Right ventricle myocardium inferior (tissue), 1 donor: Measurements from ENCODE around the gene PDE4D. TPM values are rescaled to one million over a fixed set of nuclear protein-coding genes. Genes with fewer than 3 reads are reported as not detected.

Experiments
- ATAC-seq: fragments of 200-7000 bp; cut with Tn5 transposase; one replicate; pipeline ENCODE4 v1.9.1; 2020; ENCODE audit warnings: mild to moderate bottlenecking, moderate library complexity
- DNase-seq: peaks from one replicate; pipeline ENCODE4 v3.0.0; 2021; ENCODE audit errors: missing footprints
- intact Hi-C: fragments of 100-400 bp; cut with DNase I; formaldehyde crosslinking; loops from one replicate; pipeline ENCODE4 v1.11.0; 2022
- total RNA-seq: library from RNA; stranded (reverse); fragmentation: NEBNext Ultra II Directional; extraction: Animal tissue kit (Norgen Biotek cat#: 25700); gene quantifications from one replicate; pipeline ENCODE4 v1.2.1, GENCODE V29; 2021
- donor health status: DM: no; HTN: yes; CAD: no; lungs with severe emphysema.

PDE4D gene
- total RNA-seq, 1 donor from 2014 or later: 36.7 TPM

DNA sequence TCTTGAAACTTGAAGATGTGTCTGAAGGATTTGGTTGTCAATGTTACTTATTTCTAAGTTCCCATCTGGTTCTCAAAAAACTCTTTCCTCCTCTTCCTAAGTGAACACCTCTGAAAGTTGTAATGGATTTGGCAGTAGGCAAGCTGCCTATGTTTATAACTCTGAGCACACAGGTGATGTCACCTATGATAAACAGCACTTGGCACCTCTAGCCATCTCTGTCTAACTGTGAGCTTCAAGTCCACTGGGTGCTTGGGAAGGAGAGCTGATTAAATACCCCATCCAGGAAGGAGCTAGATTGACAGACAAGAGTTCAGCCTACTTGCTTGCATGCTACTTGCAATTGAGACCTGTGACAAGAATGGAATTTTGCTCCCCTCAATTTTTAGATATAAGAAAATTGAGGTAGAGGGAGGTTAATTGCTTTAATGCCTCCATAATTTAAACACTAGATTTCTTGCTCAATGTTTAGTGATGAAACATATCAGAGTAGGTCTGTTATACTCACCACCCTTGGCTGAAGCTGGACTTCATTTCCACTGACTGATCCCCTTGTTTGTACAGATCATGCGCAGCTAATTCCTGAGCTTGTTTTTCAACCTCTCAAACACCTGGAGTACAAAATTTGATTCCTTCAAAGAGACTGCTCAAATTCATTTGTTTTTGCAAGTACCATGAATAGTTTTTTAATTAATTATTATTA is 49.9 kb downstream of the PDE4D start:
- no peak for DNase-seq
- intact Hi-C loops: no loop called here
- ATAC-seq: no peak

DNA sequence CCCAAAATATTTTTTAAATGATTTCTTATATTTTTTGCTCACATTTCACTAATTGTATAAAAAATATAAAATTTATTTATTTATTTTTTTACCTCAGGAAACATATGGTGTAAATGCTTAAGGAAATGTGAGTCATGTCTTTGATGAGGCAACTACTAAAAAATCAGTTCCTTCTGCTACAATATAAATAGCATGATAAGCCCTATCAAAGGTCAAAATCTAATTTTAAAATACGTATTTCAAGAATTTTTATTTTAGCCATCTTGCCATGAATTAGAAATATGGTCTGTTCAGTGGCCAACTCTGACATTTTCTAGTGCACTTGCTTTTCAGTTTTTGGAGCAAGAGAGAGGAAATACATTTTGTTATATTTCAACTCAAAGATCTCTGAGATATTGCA is 50.5 kb downstream of the PDE4D start:
- intact Hi-C loops: no loop called here
- DNase-seq (no peak), ATAC-seq (no peak)

DNA sequence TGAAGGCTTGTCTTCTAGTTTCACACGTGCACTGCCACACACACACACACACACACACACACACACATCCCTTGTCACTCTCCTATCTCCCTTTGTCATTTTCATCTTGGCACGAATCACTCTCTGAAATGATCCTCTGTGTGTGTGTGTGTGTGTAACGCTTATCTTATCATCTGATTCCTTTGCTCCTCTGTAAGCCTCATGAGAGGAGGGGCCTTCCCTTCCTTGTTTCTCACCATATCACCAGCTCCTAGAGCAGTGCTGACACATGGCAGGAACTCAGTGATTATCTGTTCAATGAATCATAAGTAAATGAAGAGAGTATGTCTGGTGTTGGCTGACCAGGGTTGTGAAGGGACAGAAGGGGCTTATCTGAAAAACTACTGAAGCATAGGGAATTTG is 53.3 kb downstream of the PDE4D start:
- DNase-seq (no peak), ATAC-seq (no peak)
- intact Hi-C loops: no loop called here

DNA sequence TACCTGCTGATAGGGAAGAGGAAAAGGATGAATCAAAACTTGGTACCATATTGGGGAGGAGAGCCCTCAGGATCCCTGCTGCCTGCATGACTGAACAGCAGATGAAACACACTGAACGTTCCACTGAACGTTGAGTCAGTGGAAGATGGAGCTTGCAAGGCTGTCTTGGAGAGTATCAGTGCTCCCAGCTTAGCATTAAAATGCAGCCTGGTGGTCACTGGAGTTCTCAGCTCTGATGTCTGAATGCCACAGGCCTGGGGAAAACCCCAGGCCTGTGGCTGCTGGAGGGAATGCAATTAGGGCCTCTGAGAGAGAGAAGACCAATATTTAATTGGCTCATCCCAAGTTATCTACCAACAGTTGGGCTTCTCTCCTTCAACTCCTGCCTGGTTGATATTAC is 54.5 kb downstream of the PDE4D start:
- ATAC-seq: no peak
- intact Hi-C loops: no loop called here

DNA sequence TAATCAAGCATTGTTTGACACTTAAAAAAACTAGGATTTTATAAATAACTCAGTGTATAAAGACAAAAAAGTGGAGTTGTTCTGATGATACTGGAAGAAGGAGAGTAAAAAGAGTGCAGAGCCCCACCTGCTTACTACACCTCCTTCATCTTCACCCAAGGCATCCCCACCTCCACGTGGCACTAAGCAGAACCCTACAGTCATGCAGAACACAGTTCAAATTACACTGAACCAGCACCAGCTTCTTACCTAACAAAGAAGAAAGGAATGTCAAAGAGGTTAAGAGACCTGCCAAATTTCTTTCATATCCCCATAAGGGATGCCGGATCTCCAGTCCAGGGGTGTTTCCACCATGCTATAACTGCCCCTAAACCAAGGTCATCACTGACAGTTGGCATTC is 55.5 kb downstream of the PDE4D start:
- ATAC-seq: no peak

More for the DNA sequence above, 54.5 kb downstream of the PDE4D start:
- no peak for DNase-seq

DNA sequence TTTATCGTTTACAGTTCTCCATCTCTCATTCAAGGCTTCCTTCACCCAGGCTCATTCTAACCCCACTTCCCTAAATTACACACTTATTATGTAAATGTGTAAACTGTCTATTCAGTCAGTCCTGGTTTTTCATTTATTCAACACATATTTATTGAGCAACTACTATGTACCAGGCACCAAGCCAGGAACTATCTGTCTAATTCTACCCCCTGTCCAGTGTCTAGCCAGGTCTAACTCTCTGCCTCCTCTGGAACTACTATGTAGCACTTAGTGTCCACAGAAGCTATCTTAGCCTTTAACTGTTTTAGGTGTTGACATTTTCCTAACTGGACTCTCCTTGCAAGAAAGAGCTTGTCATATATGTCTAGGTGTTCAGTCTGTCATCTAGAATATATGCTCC is 56.5 kb downstream of the PDE4D start:
- DNase-seq (no peak), ATAC-seq (no peak)
- intact Hi-C loops: no loop called here

More for the DNA sequence above, 55.5 kb downstream of the PDE4D start:
- no peak for DNase-seq
- intact Hi-C loops: no loop called here

DNA sequence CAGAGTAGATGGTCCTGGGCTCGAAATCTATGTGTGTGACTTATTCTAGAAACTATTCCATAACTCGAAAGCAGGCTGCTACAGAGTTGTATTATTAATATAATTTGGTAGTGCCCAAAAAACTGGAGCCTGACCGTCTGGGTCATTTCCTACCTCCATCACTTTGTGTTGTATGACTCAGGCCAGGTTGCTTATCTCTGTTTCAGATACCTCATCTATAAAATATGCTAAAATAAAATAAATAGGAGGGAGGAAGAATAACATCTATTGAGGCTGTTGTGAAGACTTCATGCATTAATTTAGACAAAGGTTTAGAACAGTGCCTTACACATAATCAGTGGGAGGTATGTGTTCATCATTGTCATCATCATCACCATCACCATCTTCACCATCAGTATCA is 57.7 kb downstream of the PDE4D start:
- DNase-seq (no peak), ATAC-seq (no peak)
- intact Hi-C loops: no loop called here

DNA sequence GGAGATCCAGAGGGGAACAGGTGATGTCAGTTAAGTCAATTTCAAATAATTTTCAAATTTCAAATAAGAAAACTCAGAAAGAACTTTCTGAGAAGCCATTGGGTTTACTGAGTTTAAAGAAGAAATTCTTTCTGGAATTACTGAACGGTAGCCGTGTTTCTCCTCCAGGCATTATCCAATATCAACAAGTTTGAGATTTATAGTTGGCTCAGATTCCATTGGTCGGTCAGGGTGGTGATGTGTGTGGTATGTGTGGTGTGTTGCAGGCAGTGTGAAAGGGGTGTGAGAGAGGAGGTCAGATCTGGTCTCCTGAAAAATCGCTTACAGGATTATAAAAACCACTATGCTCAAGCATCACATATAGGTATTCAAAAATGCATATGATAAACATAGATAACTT is 60.1 kb downstream of the PDE4D start:
- intact Hi-C loops: no loop called here
- no peak for DNase-seq
- no peak for ATAC-seq

DNA sequence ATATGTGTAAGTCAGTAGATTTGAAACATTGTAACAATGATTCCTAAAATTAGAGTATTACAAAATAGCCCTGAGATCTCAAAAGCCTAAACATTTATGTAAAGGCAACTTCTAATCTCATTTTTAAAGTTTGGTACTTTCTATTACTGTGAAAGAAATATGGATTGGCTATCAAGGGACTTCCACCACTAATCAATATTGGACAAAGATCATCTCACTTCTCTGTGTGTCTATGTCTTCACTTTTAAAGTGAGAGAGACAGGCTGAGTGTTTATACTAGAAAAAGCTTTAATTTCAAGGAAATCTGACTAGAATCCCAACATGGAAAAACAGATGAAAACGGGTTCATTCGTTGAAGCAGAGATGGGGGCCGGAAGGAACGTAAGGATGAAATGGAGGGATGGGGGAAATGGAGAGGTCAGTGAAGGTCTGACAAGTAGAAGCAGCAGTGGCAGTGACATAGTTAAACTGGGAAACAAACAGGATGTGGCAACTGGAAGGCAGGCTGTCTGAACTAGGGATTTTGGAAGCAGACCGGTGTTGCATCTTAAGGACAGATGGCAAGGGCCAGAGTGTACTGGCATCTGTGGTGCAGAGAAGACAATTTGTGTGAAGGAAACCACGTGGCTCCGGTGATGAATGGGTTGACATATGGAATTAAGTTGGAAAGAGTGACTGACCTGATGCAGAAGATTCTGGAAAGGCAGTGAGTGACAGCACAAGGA is 60.8 kb downstream of the PDE4D start:
- ATAC-seq: no peak
- DNase-seq: no peak
- intact Hi-C loops: no loop called here

DNA sequence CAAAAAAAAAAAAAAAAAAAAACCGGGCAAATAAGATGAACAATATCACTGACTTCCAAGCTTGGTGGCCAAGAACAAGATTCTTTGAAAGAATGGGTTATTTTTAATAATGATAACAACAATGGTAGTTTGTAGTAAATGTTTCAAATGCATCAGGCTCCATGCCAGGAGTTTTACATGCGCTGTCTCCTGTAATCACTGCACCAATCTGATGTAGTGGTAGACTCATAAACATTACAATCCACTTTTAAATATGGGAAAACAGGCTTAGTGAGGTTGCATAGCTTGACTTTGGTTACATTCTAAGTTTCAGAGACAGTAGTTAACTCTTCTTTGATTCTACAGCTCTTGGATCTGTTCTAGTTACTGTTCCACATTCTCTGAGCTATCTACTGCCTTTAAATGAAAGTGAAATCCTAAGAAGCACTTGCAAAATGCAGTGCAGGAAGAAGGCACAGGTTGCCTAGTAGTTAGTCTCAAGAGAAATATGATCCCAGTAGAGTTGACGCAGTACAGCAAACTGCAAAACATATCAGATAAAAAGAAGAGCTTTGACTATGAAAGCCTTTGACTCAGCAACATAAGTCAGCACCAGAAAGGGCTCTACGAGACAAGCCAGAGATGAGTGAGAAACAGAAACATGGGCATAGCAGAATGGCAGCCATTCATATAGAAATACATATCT is 62.1 kb downstream of the PDE4D start:
- intact Hi-C loops: no loop called here
- ATAC-seq (no peak), DNase-seq (no peak)

DNA sequence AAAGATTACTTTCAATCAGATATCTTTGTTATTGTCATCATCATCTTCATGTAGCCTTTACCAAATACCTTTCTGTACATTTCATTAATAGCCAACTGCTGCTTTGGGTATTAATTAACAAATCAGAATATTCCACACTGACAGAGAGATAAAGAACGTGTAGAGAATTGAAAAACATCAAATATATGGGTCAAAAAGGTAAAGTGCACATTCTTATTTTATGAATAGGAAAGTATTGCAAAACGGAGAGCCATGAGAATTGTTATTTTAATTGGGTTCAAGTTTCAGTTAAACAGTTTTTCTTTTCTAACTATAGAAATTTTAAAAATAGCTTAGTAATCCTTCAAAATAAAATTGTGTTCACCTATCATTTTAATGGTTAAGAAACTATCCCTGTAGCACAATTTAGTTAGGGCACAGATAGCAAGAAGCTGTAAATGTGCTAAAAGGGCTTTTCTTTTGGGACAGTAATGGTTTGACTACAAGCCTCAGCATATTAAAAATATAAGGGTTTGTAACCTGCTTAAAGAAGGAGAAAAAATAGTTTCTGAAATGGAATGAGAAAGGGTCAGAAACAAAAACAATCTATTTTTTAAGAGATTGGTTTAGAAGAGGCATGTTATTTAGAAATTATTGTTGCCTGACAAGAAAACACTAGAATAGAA is 62.9 kb downstream of the PDE4D start:
- DNase-seq (no peak), ATAC-seq (no peak)
- intact Hi-C loops: no loop called here

DNA sequence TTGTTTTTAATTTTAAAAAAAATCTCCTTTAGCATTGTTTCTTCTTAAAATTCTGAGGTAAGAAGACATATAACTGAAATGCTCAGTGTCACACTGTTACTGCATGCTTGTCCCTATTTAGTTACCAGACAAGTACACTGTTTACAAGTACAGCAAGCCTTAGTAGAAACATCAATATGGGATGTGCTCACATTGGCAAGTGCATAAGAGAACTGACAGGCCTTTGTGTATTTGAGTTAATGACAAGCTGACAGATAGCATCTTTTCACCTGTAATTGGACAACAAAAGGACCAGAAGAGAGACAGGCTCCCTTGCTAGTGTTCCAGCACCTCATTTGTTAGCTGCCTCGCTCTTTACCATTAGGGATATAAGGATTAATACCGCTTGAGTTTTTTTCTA is 63.6 kb downstream of the PDE4D start:
- DNase-seq: no peak
- intact Hi-C loops: no loop called here
- ATAC-seq: no peak

DNA sequence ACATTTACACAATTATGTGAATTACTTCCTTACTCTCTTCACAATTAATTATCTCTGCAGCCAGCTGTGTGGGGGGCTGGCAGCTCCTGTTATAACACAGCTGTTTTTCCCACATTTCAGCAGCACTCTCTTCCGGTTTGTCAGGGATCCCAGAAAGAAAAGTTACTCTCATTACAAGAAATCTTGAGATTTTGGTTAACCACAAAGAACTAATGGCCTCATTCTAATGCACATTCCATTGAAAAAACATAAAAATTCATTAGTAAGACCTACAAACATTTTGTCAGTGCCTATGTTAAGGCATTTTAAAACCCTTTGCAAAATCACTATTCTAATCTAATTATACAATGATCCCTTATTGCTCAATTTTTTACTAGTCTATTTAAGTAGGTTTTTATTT is 64.1 kb downstream of the PDE4D start:
- DNase-seq (no peak), ATAC-seq (no peak)
- intact Hi-C loops: no loop called here

DNA sequence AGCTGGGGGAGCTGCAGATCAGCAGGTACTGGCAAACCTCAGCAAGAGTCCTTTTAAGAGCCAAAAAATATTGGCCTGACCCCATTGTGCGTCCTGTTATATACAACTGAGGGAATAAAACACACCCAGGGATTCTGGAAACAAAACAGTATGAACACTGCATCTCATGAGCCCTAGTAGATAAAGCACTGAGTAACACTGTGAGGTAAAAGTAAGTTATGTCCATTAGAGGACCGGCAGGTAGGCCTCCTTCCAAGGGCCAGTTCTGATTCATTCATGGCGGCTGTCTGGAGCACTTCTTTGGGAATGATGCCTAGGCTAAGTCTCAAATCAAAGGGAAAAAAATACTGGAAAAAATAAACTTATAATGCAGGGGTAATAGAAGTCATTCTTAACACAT is 64.9 kb downstream of the PDE4D start:
- ATAC-seq (no peak), DNase-seq (no peak)
- intact Hi-C loops: no loop called here

DNA sequence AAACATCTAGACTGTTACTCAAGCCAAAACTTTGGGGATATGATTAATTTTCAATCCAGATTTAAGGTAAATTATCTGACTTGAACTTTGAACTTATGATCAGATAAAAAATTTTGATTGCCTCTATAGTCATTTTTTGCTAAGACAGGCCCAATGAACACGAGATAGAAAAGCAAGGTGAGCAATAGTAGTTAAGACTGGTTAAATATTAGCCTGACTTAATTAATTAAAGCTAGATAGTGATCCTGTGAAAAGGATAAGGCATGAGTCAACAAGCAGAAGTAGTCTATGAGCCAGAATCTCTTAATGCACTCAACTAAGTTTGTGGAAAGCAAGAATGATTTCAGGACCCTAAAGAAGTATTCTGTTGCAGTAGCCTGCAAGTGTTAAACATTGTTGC is 66.5 kb downstream of the PDE4D start:
- ATAC-seq (no peak), DNase-seq (no peak)
- intact Hi-C loops: no loop called here

DNA sequence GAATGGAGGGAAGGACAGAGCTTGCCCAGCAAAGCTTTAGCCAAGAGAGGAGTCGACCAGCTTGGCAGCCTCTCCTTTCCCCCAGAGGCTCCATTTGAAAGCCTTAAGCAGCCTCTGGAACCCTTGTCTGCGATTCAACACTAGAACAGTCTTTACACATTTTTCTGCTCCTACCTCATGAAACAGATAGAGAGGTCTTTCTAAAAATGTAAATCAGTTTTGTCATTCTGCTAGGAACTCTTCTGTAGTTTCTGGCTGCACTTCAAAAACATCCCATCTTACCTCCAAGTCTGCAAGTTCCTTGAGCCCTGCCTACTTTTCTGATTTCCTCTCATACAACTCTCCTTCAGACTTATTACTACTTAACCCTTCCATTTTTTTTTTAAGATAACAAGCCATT is 70.1 kb downstream of the PDE4D start:
- intact Hi-C loops: no loop called here
- ATAC-seq: no peak
- DNase-seq: no peak

DNA sequence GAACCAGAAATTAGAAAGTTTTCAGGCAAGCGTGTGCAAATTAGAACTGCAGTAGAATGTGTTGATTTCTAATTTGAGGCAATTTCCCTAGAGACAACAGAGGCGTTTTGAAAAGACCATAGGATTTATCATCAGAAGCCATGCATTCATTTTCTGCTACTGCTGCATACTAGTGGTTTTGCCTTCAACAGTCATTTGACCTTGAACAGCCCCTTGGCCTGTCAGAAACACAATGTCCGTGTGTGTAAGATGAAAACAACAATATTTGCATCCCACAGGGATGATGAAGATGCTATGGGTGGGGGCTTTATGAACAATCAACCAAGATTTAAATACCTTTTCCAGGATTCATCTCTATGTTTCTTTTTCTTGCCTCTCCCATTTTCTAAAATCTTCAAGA is 73.7 kb downstream of the PDE4D start:
- intact Hi-C loops: no loop called here

DNA sequence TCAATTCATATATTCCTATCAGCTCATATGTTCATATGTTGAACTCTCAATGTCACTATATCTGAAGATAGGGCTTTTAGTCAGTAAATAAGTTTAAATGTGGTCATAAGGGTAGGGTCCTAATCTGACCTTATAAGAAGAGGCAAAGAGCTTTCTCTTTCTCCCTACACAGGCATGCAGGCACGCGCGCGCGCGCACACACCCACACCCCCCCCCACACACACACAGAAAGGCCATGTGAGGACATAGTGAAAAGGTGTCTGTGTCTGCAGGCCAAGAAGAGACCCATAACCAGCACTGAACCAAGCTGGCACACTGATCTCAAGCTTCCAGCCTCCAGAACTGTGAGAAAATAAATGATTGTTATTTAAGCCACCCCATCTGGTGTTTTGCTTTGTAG is 76.0 kb downstream of the PDE4D start:
- DNase-seq (no peak), ATAC-seq (no peak)
- intact Hi-C loops: no loop called here

More for the DNA sequence above, 73.7 kb downstream of the PDE4D start:
- DNase-seq (no peak), ATAC-seq (no peak)

DNA sequence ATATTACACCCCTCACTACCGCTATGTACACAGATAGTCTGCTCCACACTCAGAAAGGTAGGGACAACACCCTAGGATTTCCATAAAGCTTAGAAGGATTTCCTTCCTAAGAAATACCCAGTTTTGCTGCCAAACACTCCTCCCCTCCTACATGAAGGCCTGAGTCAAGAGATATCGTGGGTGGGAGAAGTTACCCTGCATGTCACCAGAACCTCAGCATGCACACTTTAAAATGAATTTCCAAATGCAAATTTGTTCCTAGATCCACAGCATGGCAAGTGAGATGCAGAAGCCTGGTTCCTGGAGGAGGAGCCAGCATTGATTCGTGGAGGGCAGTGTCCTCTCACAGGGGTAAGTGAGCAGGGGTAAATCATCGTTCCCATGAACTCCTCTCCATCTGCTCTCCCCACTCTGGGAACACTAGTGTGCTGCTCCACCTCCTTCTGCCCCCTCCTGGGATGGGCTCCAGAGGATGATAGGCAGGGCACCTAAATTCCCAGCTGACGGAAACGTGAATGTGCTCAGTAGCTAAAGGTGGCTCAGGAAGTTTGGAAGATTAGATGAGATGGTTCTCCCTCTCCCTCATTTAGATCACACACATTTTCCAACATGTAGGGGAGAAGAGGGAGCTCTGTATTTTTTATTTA is 76.7 kb downstream of the PDE4D start:
- DNase-seq: no peak
- no peak for ATAC-seq
- intact Hi-C loops: no loop called here
